ENCODE measurements around the gene OCA2. TPM values are rescaled to one million over a fixed set of nuclear protein-coding genes. Genes with fewer than 3 reads are reported as not detected.

Gene OCA2
- total RNA-seq, 1 experiment from 2014 or later, result 0.13 TPM

GRCh38 chr15:28127036-28127435 lies 27.9 kb upstream of the OCA2 start:
- Histone ChIP-seq H3K27ac (ENCODE audit: low read length) (no peak overlapping the region), H3K36me3 (ENCODE audit: control insufficient read depth, insufficient read depth, low read length) (peaks cover 6% of the 10 kb centered on the region), H3K4me1 (ENCODE audit: control insufficient read depth, insufficient read depth, low read length) (no peaks in the 10 kb centered on the region), H3K9me3 (ENCODE audit: control insufficient read depth, insufficient read depth, low read depth, low read length) (no peaks in the 10 kb centered on the region), H3K4me3 (ENCODE audit: low read depth in 2 of 2, low read length in 2 of 2) (no peak overlapping the region), H3K27me3 (ENCODE audit: control insufficient read depth, insufficient read depth, low read length) (no peaks in the 10 kb centered on the region)
- intact Hi-C loops (cut with micrococcal nuclease; ENCODE audit: unreplicated experiment), result no loop called here
- no peak for DNase-seq (ENCODE audit: low read depth, low spot score)
- no peak for ATAC-seq
- no TSS peak for BruUV-seq (replicated peaks)
- in situ Hi-C loops (cut with HindIII; ENCODE audit: low pct_unique_long_range_greater_than_20kb, low sequenced_read_pairs), result no loop called here
- POLR2A ChIA-PET, result no interaction called here
- CTCF ChIA-PET, result no interaction called here
- TF ChIP-seq SIN3A (IDR thresholded peaks at IDR 0.05; ENCODE audit: borderline replicate concordance, insufficient read depth, low read depth, low read length), result no peak
- TF ChIP-seq CTCF (IDR thresholded peaks at IDR 0.05), result no peak
- TF ChIP-seq POLR2AphosphoS5 (IDR thresholded peaks at IDR 0.05; ENCODE audit: low read depth, low read length), result no peak
- no peak for TF ChIP-seq TCF7L2 (IDR thresholded peaks at IDR 0.05; ENCODE audit: low read depth, low read length)
- TF ChIP-seq REST (IDR thresholded peaks at IDR 0.05; ENCODE audit: insufficient read depth in 1 of 2, low read depth in 2 of 2, low read length in 1 of 2), result no peak

- CTCF ChIA-PET, result interaction anchor here (0.6 to 1.4 kb wide), 2 partner anchors 18 to 27 kb away, joined by 3 to 8 read pairs; no protein-coding TSS in a partner anchor
- H3K9me3 ChIP-seq (ENCODE audit: control insufficient read depth, insufficient read depth, low read depth, low read length), result no peaks in the 10 kb centered on the region
- BruUV-seq (replicated peaks), result no TSS peak
- H3K36me3 ChIP-seq (ENCODE audit: control insufficient read depth, insufficient read depth, low read length), result peaks cover 8% of the 10 kb centered on the region
- in situ Hi-C loops (cut with HindIII; ENCODE audit: low pct_unique_long_range_greater_than_20kb, low sequenced_read_pairs) (no loop called here), intact Hi-C loops (cut with micrococcal nuclease; ENCODE audit: unreplicated experiment) (no loop called here)
- H3K27me3 ChIP-seq (ENCODE audit: control insufficient read depth, insufficient read depth, low read length), result no peaks in the 10 kb centered on the region
- H3K4me3 ChIP-seq (ENCODE audit: low read depth in 2 of 2, low read length in 2 of 2), result no peak overlapping the region
- peak; percentile 65; the same call in 1 of the 2 replicates for ATAC-seq
- no peak for TF ChIP-seq REST (IDR thresholded peaks at IDR 0.05; ENCODE audit: insufficient read depth in 1 of 2, low read depth in 2 of 2, low read length in 1 of 2)
- TF ChIP-seq TCF7L2 (IDR thresholded peaks at IDR 0.05; ENCODE audit: low read depth, low read length), result no peak
- peak; percentile 78 for TF ChIP-seq CTCF (IDR thresholded peaks at IDR 0.05)
- no peak for TF ChIP-seq SIN3A (IDR thresholded peaks at IDR 0.05; ENCODE audit: borderline replicate concordance, insufficient read depth, low read depth, low read length)
- TF ChIP-seq POLR2AphosphoS5 (IDR thresholded peaks at IDR 0.05; ENCODE audit: low read depth, low read length), result no peak
- DNase-seq (ENCODE audit: low read depth, low spot score), result peak; percentile 24
- POLR2A ChIA-PET, result interaction anchor here (0.6 to 0.7 kb wide), 2 partner anchors 16 to 553 kb away, joined by 3 read pairs; no protein-coding TSS in a partner anchor
- no peaks in the 10 kb centered on the region for H3K4me1 ChIP-seq (ENCODE audit: control insufficient read depth, insufficient read depth, low read length)
- H3K27ac ChIP-seq (ENCODE audit: low read length), result no peak overlapping the region
Measured at GRCh38 chr15:28125673-28126651, 26.8 kb upstream of the OCA2 start.

Data from Panc1 (cell line).